ENCODE measurements around the gene CTDP1.

DNA sequence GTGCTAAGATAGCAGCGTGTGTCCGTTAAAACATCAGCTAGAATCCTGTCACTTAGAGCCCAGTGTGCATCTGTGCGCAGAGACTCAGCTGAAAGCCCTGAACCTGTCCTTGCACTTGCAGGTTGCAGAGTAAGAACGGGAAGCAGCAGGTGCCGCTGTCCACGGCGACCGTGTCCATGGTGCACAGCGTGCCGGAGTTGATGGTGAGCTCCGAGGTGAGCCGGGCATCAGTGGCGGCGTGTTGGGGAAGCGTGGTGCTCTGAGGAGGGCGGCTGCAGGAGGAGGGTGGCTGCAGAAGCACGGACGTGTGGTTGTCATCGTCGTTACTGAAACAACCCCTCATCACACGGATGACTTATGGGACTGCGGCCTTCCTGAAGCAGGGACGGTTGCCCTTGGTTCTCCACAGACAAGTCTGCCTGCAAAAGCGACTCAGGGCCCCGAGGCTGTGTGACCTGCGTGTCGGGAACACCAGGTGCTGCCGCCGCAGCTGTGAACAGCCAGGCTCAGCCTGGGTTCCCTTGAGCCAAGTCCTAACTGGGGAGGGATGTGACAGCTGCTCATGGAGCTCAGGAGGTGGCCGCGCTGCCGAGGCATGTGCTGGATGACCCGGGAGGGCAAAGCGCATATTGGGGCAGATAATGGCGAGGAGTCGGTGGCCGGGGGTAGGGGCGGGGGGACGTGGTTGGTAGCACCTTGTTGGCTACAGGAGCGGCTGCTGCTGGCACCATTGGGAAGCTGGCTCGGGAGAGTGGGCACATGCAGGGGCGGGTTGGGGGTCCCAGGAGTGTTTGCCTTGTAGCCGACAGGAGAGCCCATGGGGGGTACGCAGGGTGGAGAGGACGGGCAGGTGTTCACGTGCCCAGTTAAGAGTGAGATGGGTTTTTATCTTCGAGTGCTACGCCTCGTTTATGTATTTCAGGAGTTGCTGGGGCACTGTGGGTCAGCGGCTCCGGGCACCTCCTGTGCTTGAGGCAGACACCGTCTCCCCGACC, 16.6 kb downstream of the CTDP1 start:
- TF ChIP-seq, protein P1, sequence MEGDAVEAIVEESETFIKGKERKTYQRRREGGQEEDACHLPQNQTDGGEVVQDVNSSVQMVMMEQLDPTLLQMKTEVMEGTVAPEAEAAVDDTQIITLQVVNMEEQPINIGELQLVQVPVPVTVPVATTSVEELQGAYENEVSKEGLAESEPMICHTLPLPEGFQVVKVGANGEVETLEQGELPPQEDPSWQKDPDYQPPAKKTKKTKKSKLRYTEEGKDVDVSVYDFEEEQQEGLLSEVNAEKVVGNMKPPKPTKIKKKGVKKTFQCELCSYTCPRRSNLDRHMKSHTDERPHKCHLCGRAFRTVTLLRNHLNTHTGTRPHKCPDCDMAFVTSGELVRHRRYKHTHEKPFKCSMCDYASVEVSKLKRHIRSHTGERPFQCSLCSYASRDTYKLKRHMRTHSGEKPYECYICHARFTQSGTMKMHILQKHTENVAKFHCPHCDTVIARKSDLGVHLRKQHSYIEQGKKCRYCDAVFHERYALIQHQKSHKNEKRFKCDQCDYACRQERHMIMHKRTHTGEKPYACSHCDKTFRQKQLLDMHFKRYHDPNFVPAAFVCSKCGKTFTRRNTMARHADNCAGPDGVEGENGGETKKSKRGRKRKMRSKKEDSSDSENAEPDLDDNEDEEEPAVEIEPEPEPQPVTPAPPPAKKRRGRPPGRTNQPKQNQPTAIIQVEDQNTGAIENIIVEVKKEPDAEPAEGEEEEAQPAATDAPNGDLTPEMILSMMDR (conservative IDR thresholded peaks at IDR 0.05; ENCODE audit: low read depth, low read length), result no peak
- TF ChIP-seq EZH2 (IDR thresholded peaks at IDR 0.05; ENCODE audit: low read length, unreplicated experiment), result no peak
